D721Med (cell line): ENCODE data around the gene KRT32.

Experiments
- DNase-seq: peaks from one replicate; pipeline ENCODE4 v3.0.0; 2011; ENCODE audit warnings: low spot score; ENCODE audit not compliant: insufficient read length
- FAIRE-seq: peaks from 2 replicates; lab custom pipeline; 2011; peaks lifted over from hg19 to GRCh38; lab: Jason Lieb, UNC
- CTCF ChIP-seq: IDR thresholded peaks from 2 replicates; pipeline ENCODE4 v1.5.1; 2012; ENCODE audit warnings: mild to moderate bottlenecking, control low read depth; ENCODE audit not compliant: insufficient read depth; ENCODE audit errors: missing control alignments

KRT32 gene

GRCh38 chr17:41419716-41420115, 47.5 kb downstream of the KRT32 start:
- no peak for TF ChIP-seq CTCF
- FAIRE-seq (no peak), DNase-seq (no peak)

- FAIRE-seq = no peak
Measured at GRCh38 chr17:41418116-41418860, 48.9 kb downstream of the KRT32 start.

GRCh38 chr17:41417576-41418015, 49.6 kb downstream of the KRT32 start:
- DNase-seq (no peak), FAIRE-seq (no peak)

More at GRCh38 chr17:41418116-41418860, 48.9 kb downstream of the KRT32 start:
- no peak for DNase-seq
- no peak for TF ChIP-seq CTCF

GRCh38 chr17:41417127-41417526, 50.1 kb downstream of the KRT32 start:
- no peak for TF ChIP-seq CTCF
- DNase-seq (no peak), FAIRE-seq (no peak)

More at GRCh38 chr17:41417576-41418015, 49.6 kb downstream of the KRT32 start:
- TF ChIP-seq CTCF = peak; percentile 17

GRCh38 chr17:41416479-41416878, 50.7 kb downstream of the KRT32 start:
- no peak for TF ChIP-seq CTCF
- no peak for FAIRE-seq
- no peak for DNase-seq

GRCh38 chr17:41415833-41416335, 51.3 kb downstream of the KRT32 start:
- no peak for FAIRE-seq

More at GRCh38 chr17:41415833-41416335, 51.3 kb downstream of the KRT32 start:
- DNase-seq = no peak
- TF ChIP-seq CTCF = no peak
